Non-pigmented ciliary epithelial cell (primary cell): ENCODE results near the gene MPZL2.

Experiments
- DNase-seq: peaks from one replicate; pipeline ENCODE4 v3.0.0-alpha.2; 2010; ENCODE audit warnings: low read depth

Gene MPZL2

GRCh38 chr11:118240999-118241763, 22.9 kb downstream of the MPZL2 start:
- no peak for DNase-seq

GRCh38 chr11:118239509-118240205, 24.4 kb downstream of the MPZL2 start:
- no peak for DNase-seq

- no peak for DNase-seq
These were observed 25.2 kb downstream of the MPZL2 start for GRCh38 chr11:118238929-118239328.

- DNase-seq = no peak
These were observed 25.7 kb downstream of the MPZL2 start for GRCh38 chr11:118238421-118238820.

GRCh38 chr11:118236170-118236569, 27.9 kb downstream of the MPZL2 start:
- DNase-seq = no peak

GRCh38 chr11:118234833-118235232, 29.3 kb downstream of the MPZL2 start:
- no peak for DNase-seq

GRCh38 chr11:118233850-118234249, 30.2 kb downstream of the MPZL2 start:
- no peak for DNase-seq

GRCh38 chr11:118233377-118233776, 30.7 kb downstream of the MPZL2 start:
- DNase-seq = no peak

- no peak for DNase-seq
These were observed 31.4 kb downstream of the MPZL2 start for GRCh38 chr11:118232659-118233058.

GRCh38 chr11:118231461-118231860, 32.6 kb downstream of the MPZL2 start:
- no peak for DNase-seq

- DNase-seq = no peak
These were observed 34.0 kb downstream of the MPZL2 start for GRCh38 chr11:118230088-118230487.

- no peak for DNase-seq
These were observed 34.7 kb downstream of the MPZL2 start for GRCh38 chr11:118229274-118229847.

GRCh38 chr11:118227865-118228785, 36.0 kb downstream of the MPZL2 start:
- no peak for DNase-seq

GRCh38 chr11:118226781-118227180, 37.3 kb downstream of the MPZL2 start:
- no peak for DNase-seq

GRCh38 chr11:118226296-118226695, 37.8 kb downstream of the MPZL2 start:
- no peak for DNase-seq

- no peak for DNase-seq
These were observed 39.4 kb downstream of the MPZL2 start, which contains the start of gene JAML for GRCh38 chr11:118224511-118225188. Gene JAML (minus strand): TSS chr11:118225011. CDS start chr11:118214866, 10,145 bp downstream.

- no peak for DNase-seq
These were observed 40.1 kb downstream of the MPZL2 start for GRCh38 chr11:118223992-118224391.

- no peak for DNase-seq
These were observed 40.5 kb downstream of the MPZL2 start for GRCh38 chr11:118223570-118223969.

GRCh38 chr11:118222437-118222836, 41.7 kb downstream of the MPZL2 start:
- no peak for DNase-seq

- no peak for DNase-seq
These were observed 42.7 kb downstream of the MPZL2 start for GRCh38 chr11:118221419-118221818.

GRCh38 chr11:118219732-118220131, 44.4 kb downstream of the MPZL2 start:
- no peak for DNase-seq
